Measurements from ENCODE around the gene PERM1.
"Not testable (repeated sequence)": the region's sequence is repeated elsewhere in the genome, so short reads cannot be mapped to it uniquely, and the experiment has no call there.

Gene PERM1

DNA sequence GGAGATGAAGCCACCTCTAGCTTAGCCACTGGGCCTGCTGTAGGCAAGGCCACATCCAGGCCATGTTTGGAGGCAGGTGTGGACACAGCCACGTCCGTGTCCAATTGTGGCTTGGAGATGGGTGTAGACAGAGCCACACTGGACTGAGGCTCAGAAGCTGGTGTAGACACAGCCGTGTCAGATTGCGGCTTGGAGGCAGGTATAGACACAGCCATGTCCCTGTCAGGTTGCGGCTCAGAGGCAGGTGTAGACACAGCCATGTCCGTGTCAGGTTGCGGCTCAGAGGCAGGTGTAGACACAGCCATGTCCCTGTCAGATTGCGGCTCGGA lies 2.2 kb downstream of the PERM1 start:
- DNase-seq (ENCODE audit: low read depth, low spot score) = no peak

DNA sequence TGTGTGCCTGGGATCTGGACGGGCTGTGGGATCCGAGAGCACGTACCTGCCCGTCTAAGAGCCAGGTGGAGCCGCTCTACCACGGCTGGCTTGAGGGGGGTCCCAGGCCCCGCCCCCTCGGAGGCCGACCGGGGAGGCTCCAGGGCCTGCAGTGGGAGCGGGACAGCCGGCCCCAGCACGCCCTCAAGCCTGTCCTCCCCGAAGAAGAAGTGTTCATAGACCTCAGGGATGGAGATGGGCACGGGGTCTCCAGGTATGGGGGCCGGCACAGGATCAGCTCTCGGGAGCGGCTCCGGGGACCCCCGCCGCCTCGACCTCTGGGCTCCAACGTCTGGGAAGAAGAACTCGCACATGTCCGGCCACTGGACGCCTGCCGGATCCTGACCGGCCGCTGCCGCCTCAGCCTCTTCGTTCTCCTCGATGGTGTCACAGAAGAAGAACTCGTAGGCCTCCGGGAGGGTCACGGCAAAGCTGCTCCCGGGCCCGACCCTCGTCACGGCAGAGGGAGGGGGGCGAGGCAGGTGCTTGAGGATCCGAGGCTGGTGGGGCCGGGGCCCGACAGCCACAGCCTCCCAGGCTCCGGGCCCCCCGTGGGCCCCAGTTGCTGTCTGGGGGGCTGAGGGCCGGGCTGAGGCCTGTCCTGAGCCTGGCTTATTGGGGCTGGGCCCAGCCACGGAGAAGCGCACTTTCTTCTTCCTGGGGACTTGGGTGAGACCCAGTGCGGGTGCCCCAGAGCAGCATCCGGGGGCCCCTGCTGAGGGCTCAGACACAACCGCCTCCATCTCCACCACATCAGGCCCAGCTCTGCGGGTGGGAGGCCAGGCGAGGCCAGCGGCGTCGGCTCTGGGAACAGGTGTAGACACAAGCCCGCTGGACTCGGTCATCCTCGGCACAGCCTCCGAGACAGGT lies 2.8 kb downstream of the PERM1 start:
- no peak for DNase-seq (ENCODE audit: low read depth, low spot score)

DNA sequence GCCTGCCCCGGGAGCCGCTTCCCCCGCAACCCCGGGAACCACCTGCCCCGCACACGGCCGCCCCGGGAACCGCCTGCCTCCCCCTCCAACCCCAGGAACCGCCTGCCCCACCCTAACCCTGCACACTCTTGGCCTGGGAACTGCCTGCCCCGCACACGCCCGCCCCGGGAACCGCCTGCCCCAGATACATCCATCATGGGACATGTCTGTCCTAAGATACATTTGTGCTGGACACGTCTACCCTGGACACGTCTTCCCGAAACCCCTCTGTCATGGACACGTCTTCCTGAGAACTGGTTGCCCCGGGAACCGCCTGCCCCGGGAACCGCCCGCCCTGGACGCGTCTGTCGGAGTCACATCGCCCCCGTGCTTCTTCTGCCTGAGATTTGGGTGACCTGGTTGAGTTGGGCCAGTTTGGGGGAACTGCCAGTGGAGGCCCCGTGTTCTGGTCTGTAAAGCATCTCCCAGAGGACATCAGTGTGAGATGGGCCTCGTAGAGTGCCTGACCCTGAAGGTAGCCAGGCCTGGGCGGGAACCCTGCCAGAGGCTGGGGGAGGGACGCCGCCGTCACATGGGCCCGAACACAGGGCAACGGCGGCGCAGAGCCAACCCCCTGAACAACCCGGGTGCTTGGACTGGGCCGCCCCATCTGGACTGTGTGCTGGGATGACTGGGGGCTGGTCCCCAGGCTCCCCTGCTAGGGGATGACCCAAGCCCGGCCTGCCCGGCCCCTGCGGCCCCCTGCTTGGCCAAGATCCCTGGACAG lies 3.6 kb downstream of the PERM1 start:
- DNase-seq (ENCODE audit: low read depth, low spot score) = no peak

DNA sequence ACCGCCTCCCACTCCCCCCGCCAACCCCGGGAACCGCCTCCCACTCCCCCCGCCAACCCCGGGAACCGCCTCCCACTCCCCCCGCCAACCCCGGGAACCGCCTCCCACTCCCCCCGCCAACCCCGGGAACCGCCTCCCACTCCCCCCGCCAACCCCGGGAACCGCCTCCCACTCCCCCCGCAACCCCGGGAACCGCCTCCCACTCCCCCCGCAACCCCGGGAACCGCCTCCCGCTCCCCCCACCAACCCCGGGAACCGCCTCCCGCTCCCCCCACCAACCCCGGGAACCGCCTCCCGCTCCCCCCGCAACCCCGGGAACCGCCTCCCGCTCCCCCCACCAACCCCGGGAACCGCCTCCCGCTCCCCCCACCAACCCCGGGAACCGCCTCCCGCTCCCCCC lies 5.1 kb downstream of the PERM1 start:
- not testable (repeated sequence) for DNase-seq (ENCODE audit: low read depth, low spot score)

DNA sequence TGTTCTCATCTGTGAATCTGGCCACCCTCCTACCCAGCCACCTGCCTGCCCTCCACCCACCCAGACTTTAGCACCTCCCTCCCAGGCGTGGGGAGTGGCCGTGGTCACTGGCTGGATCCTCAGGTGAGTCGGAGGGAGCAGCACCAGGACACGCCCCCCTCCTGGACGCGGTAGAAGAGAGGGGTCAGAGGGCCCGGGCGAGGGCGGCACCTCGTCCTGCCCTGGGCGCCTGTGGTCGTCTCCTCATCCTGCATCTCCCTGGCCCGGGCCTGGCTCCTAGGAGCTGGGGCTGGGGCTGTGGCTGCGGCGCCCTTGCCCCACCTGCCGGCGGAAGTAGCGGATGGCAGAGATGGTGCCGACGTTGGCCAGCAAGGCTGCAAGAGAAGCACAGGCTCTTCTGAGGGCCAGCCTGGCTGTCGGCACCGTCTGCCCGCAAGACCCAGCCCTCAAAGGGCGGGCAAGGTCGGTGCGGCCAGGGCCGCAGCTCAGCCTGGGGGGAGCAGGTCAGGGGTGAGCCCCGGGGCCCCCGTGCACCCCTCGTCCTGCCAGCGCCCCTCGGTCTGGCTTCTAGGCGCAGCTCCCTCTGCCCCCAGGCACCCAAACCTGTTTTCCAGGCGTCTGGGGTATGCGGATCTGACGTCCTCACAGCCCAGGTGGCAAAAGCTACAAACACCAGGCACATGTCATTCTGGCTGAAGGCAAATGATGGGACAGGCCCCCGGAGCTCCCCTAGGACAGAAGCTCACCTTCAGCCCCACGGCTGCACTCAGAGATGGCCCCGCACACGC lies 5.8 kb downstream of the PERM1 start:
- DNase-seq (ENCODE audit: low read depth, low spot score) = no peak

DNA sequence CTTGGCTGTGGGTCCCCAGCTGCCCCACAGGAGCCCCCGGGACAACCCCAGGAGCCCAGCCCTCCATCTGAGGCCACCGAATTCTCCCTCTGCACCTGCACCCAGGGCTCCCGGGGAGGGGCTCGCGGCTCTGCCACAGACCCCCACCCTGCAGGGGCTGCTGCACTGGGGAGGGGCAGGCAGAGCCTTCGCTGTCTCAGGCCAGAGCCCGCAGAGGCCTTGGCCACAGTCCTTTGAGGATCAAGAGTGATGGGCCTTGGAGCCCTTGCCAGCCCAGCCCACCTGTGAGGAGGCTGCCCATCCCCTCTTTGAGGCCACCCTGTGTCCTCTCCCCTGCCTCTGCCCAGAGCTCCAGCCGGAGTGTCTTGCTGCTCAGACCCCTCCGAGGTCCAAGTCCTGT lies 6.5 kb downstream of the PERM1 start:
- no peak for DNase-seq (ENCODE audit: low read depth, low spot score)

DNA sequence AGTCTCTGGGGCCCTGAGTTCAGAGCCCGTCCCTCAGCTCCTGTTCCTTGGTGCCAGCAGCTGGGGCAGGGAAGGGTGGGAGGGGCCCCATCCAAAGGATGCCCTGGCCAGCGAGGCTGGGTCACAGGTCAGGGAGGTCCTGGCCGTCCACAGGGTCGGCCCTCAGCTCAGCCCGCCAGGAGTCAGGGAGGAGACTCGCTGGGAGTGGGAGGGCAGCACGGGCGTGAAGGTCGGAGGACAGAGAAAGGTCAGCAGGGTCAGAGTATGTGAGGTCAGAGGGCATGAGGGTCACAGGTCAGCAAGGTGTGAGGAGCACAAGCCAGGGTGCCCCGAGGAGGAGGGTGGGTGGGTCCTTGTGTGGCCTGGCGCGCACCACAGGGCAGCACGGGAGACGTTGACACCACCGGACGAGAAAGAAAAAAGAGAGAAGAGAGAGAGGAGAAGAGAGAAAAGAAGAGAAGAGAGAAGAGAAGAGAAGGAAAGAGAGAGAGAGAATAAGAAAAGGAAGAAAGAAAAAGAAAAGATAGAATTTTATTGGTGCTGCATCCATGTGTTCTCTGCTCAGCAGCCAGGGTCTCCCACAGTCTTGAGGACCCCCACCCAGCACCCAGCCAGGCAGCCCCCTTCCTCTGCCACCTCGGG lies 7.1 kb downstream of the PERM1 start:
- no peak for DNase-seq (ENCODE audit: low read depth, low spot score)

DNA sequence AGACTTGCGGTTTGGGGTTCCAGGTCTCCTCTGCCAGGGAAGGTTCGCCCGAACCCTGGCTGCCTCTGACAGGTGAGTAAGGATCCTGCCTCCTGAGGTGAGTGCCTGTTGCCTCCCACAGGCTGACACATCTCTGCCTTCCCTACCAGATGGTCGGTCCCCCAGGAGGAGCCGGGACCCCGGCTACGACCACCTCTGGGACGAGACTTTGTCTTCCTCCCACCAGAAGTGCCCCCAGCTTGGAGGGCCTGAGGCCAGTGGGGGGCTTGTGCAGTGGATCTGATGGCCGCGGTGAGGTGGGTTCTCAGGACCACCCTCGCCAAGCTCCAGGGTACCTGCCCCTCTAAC lies 7.6 kb downstream of the PERM1 start:
- no peak for DNase-seq (ENCODE audit: low read depth, low spot score)

DNA sequence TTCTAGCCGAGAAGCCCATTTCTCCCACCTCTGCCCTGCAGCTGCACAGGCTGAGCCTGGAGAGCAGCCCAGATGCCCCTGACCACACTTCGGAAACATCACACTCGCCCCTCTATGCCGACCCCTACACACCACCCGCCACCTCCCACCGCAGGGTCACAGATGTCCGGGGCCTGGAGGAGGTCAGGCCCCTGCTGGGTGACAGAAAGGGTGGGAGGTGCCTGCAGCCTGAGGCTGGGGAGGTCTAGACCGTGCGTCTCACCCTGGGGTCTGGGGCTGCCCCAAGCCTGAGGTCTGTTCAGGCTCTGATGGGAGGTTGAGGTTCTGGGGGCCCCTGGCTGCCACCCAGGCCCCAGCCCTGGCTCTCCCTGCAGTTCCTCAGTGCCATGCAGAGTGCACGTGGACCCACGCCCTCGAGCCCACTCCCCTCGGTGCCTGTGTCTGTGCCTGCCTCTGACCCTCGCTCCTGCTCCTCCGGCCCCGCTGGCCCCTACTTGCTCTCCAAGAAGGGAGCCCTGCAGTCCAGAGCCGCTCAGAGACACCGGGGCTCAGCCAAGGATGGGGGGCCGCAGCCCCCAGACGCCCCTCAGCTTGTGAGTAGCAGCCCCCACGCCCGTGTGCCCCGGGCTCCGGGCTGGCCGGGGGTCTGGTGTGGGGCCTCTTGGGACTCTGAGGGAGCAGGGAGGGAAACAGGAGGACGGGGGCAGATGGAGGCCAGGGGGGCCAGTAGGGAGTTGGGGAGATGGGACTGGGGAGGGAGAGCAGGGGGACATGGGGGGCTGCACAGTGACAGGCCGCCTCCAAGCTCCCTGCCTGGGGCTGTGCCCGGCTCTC lies 8.2 kb downstream of the PERM1 start:
- no peak for DNase-seq (ENCODE audit: low read depth, low spot score)

DNA sequence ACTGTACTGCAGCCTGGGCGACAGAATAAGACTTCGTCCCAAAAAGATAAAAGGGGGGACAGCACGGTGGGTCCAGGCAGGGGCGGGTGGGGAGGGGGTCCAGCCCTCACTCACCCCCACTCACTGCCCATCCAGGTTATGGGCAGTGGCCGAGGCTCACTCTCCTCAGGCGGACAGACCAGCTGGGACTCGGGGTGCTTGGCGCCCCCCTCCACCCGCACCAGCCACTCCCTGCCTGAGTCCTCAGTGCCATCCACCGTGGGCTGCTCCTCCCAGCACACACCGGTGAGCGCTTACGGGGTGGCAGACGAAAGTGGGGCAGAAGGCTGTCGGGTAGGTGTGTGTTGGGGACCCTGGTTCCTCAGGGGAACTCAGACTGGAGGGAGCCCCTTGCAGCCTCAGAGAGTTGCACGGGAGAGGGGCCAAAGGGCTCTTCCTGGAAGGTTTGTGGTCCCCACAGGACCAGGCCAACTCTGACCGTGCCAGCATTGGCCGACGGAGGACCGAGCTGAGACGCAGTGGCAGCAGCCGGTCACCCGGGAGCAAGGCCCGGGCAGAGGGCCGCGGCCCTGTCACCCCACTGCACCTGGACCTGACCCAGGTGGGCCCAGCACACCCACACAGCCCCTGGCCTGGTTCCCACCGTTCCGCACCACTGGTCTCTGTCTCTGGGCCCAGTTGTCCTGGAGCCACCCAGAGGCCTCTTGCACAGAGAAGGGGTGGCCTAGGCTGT lies 9.0 kb downstream of the PERM1 start:
- no peak for DNase-seq (ENCODE audit: low read depth, low spot score)

DNA sequence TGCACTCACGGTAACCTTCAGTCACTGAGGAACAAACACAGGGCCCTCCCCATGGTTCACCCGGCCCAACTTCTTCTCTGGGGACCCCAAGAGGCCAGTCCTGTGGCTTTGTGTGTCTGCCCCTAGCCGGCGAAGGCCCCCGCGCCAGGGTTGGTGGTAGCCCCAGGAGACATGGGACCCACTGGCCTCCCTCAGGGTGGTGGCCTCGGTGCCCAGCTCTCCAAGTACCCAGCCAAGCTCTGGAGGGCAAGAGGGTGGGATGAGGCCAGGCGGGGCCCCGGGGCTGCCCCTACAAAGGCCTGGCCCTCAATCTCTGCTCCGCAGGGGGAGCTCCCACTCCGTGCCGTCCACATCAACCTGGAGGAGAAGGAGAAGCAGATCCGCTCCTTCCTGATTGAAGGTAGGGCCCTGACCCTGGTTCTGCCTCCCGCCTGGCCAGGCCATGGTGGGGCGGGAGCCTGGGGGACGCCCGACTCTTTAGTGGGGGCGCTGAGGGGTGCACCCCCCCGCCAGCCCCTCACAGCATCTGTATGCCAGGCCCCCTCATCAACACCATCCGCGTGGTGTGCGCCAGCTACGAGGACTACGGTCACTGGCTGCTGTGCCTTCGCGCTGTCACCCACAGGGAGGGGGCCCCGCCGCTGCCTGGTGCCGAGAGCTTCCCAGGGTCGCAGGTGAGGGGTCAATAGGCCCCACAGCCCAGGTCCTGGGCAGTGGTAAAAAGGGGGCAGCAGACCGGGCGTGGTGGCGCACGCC lies 10.0 kb downstream of the PERM1 start:
- no peak for DNase-seq (ENCODE audit: low read depth, low spot score)

DNA sequence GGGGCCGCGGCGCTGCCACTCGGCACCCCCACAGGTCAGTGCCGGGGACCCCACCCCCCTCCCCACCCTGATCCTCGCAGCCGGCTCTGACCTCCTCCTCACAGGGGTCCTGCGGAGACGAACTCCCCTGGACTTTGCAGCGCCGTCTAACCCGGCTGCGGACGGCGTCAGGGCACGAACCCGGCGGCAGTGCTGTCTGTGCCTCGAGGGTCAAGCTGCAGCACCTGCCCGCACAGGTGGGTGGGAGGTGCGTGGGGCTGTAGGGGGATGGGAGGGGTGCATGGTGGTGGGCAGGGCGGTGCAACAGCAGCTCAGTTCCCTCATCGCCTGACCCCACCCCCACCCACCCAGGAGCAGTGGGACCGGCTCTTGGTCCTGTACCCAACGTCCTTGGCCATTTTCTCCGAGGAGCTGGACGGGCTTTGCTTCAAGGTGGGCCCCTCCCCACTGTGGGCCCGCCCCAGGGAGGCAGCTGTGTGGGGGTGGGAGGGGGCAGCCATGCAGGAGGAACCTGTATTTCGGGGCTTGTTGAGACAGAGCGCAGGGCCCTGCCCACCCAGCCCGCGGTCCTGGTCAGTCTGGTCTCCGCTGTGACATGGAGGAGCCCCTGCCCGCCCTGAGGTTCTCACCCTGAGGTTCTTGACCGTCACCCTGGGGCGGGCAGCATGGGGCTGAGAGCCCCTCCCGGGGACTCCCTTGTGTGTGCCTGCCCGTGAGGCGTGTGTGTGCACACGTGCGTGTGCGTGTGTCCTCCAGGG lies 10.7 kb downstream of the PERM1 start:
- no peak for DNase-seq (ENCODE audit: low read depth, low spot score)

DNA sequence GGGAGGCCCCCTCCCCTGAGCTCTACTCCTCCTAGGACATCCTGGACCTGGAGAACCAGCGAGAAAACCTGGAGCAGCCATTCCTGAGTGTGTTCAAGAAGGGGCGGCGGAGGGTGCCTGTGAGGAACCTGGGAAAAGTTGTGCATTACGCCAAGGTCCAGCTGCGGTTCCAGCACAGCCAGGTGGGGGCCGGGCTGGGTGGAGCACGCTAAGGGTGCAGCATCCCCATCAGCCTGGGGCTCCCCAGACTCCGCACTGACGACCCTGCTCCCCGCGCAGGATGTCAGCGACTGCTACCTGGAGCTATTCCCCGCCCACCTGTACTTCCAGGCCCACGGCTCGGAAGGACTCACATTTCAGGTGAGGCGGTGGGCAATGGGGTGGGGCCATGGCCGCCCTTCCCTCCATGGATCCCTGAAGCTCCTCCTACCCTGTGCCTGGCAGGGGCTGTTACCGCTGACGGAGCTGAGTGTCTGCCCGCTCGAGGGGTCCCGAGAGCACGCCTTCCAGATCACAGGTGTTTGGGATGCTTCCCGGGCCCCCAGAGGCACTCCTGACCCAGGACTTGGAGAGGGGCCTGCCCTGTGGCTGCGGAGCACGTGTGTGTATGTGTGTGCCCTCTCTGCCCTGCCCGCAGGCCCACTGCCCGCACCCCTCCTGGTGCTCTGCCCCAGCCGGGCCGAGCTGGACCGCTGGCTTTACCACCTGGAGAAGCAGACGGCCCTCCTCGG lies 11.5 kb downstream of the PERM1 start:
- no peak for DNase-seq (ENCODE audit: low read depth, low spot score)

DNA sequence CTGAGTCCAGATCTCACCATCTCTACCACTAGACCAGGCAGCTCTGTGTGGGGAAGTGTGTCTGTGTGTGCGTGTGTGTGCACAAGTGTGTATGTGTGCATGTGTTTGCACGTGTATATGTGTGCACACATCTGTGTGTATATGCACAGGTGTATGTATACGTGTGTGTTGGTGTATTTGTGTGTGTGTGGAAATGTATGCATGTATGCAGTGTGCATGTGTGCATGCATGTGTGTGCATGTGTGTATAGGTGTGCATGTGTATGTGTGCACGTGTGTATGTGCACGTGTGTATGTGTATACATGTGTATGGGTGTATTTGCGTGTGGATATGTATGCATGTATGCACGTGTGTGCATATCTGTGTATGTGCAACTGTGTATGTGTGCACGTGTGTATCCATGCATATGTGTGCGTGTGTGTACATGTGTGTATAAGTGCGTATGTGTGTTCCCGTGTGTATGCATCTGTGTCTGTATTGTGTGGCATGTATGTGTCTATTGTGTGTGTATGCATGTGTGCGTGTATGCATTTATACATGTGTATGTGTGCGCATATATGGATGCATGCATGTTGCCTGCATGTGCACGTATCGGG lies 12.5 kb downstream of the PERM1 start:
- DNase-seq (ENCODE audit: low read depth, low spot score) = no peak

DNA sequence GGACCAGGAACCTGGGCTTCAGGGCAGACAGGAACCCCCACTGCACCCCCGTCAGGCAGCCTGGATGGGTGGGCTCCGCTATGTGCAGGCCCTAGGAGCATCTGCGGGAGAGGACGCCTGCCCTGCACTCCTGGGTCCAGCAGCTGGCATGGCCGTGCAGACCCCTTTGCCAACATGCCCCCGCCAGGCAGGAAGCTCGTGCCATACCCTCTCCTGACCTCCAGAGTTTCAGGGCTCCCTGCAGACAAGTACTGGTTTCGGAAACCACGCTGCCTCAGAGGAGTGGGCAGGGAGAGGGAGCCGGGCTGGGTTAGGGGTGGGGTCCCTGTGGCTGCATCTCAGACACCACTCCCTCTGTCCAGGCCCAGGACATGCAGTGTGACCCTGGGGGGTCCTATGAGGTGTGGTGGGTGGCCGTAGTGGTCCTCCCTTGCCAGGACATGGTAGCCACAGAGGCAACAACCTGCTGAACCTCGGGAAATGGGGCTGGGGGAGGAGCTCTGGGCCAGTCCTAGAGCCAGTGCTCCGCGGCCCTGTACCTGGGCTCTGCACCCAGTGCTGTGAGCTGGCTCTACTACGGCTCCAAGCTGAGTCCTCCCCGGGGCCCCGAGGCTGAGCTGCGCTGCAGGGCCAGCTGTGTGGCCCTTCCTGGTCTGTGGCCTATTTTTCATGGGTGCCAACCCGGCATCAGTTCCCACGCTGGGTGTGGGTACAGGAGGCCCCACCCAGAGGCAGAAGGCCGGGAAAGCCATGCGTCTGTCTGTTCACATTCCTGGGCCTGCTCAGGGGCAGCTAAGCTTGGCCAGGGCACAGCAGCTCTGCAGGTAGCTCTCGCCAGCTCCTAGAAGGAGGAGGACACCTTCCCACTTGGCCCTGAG lies 14.2 kb downstream of the PERM1 start:
- no peak for DNase-seq (ENCODE audit: low read depth, low spot score)

DNA sequence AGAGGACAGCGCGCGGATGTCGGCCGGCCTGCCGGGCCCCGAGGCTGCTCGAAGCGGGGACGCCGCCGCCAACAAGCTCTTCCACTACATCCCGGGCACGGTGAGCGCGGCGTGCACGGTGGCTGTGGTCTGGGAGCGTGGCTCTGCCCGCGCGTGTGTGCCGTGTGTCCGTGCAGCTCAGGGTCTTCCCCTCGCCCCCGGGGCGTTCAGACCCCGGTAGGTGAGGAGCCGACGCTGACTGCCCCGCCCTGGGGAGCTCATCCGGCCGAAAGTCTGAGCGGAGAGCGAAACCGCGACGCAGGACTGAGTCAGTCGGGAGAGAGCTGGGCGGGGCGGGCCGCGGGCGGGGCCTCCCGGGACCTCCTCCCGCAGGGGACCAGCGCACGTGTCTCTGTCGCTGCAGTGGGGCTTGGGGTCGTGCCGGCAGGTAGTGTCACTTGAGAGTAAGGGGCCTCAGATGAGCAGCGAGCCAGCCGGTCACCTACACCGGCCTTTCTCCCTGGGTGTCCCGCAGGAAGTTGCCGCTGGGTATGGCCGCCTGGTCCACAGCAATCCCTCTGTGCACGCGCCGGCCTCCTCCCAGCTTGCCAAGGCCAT lies 15.1 kb downstream of the PERM1 start:
- no peak for DNase-seq (ENCODE audit: low read depth, low spot score)
